SK-N-SH (cell line): Measurements from ENCODE around the gene RAB3C. TPM values are rescaled to one million over a fixed set of nuclear protein-coding genes. Genes with fewer than 3 reads are reported as not detected.

Experiments
- CTCF ChIA-PET: fragments of 300-600, 350-600 bp; formaldehyde crosslinking; extraction: SDS; loops from one replicate; lab custom pipeline; 2021; lab: Yijun Ruan, JAX
- POLR2A ChIA-PET: fragments of 350-600 bp; sonication (Branson Sonifier 250); formaldehyde crosslinking; extraction: SDS; loops from one replicate; lab custom pipeline; 2020; ENCODE audit warnings: antibody characterized with exemption, inconsistent platforms; lab: Yijun Ruan, JAX
- DNase-seq: peaks from one replicate; pipeline ENCODE4 v3.0.0; 2012
- H2AFZ ChIP-seq: fragments of 200-600 bp; sonication (generic); 2 replicates; pipeline ENCODE4 v1.8.1; 2016; ENCODE audit warnings: antibody characterized with exemption, mild to moderate bottlenecking, low read depth
- H3F3A ChIP-seq: fragments of 200-600 bp; sonication (generic); replicated peaks from 2 replicates; pipeline ENCODE3; 2016; ENCODE audit warnings: antibody characterized with exemption, mild to moderate bottlenecking; ENCODE audit not compliant: insufficient read depth
- H3K27ac ChIP-seq, 2 experiments: fragments of 200-500 bp in 1 of 2; fragments of 200-600 bp in 1 of 2; sonication (Bioruptor generic) in 1 of 2; sonication (generic), shearing (Covaris generic) in 1 of 2; 2 replicates each; pipeline versions ENCODE4 v1.5.1 to v1.6.1; 2014 to 2016; ENCODE audit warnings: low read depth in 2 of 2, inconsistent platforms in 1 of 2, low read length in 1 of 2, mild to moderate bottlenecking in 1 of 2, mixed read lengths in 1 of 2
- H3K27me3 ChIP-seq: fragments of 200-600 bp; sonication (generic), shearing (Covaris generic); 2 replicates; pipeline ENCODE4 v1.6.1; 2016; ENCODE audit warnings: mixed run types; ENCODE audit not compliant: insufficient read depth
- H3K36me3 ChIP-seq, 2 experiments: fragments of 200-500 bp in 1 of 2; fragments of 200-600 bp in 1 of 2; sonication (Bioruptor generic) in 1 of 2; sonication (generic) in 1 of 2; replicated peaks in 1 of 2; 2 replicates each; pipeline versions ENCODE3 to v1.5.1; 2014 to 2016; ENCODE audit warnings: low read length in 1 of 2, mild to moderate bottlenecking in 1 of 2; ENCODE audit not compliant: insufficient read depth in 2 of 2, control insufficient read depth in 1 of 2
- H3K4me1 ChIP-seq, 2 experiments: fragments of 200-500 bp in 1 of 2; fragments of 200-600 bp in 1 of 2; sonication (Bioruptor generic) in 1 of 2; sonication (generic), shearing (Covaris generic) in 1 of 2; 2 replicates each; pipeline versions ENCODE4 v1.5.1 to v1.6.1; 2014 to 2016; ENCODE audit warnings: low read depth in 1 of 2, low read length in 1 of 2, mixed run types in 1 of 2; ENCODE audit not compliant: insufficient read depth in 2 of 2, control insufficient read depth in 1 of 2
- H3K4me2 ChIP-seq: fragments of 200-600 bp; sonication (generic), shearing (Covaris generic); 2 replicates; pipeline ENCODE4 v1.6.1; 2017; ENCODE audit warnings: mixed run types
- H3K4me3 ChIP-seq, 2 experiments: fragments of 200-500 bp in 1 of 2; fragments of 200-600 bp in 1 of 2; sonication (Bioruptor generic) in 1 of 2; sonication (generic), shearing (Covaris generic) in 1 of 2; 2 replicates each; pipeline versions ENCODE4 v1.5.1 to v1.8.1; 2014 to 2016; ENCODE audit warnings: low read depth in 2 of 2, inconsistent platforms in 1 of 2, low read length in 1 of 2, mild to moderate bottlenecking in 1 of 2, mixed read lengths in 1 of 2, moderate library complexity in 1 of 2
- H3K79me2 ChIP-seq: fragments of 200-600 bp; sonication (generic); 2 replicates; pipeline ENCODE4 v1.8.1; 2017; ENCODE audit warnings: mild to moderate bottlenecking; ENCODE audit not compliant: insufficient read depth
- H3K9ac ChIP-seq: fragments of 200-600 bp; sonication (generic); 2 replicates; pipeline ENCODE4 v1.6.1; 2017; ENCODE audit warnings: mixed run types
- H3K9me2 ChIP-seq: fragments of 200-600 bp; sonication (generic); 2 replicates; pipeline ENCODE4 v1.6.1; 2017; ENCODE audit warnings: mixed run types
- H3K9me3 ChIP-seq: fragments of 200-600 bp; sonication (generic); 2 replicates; pipeline ENCODE4 v1.6.1; 2017; ENCODE audit warnings: mixed run types, mild to moderate bottlenecking, moderate library complexity
- H4K20me1 ChIP-seq: fragments of 200-600 bp; sonication (generic); 2 replicates; pipeline ENCODE4 v1.6.1; 2017; ENCODE audit warnings: mild to moderate bottlenecking, mixed run types; ENCODE audit not compliant: insufficient read depth
- EP300 ChIP-seq, 2 experiments: IDR thresholded peaks; 2 replicates each; pipeline versions ENCODE4 v1.4.0 to v1.6.1; 2012; ENCODE audit warnings: borderline replicate concordance in 1 of 2, low read depth in 1 of 2, low read length in 1 of 2
- EZH2phosphoT487 ChIP-seq: fragments of 200-600 bp; sonication (generic); IDR thresholded peaks from 2 replicates; pipeline ENCODE4 v1.6.1; 2017; ENCODE audit warnings: low read depth, mixed run types, mild to moderate bottlenecking, antibody characterized with exemption, moderate library complexity, borderline replicate concordance
- FOXM1 ChIP-seq: IDR thresholded peaks from 2 replicates; pipeline ENCODE4 v1.4.0; 2012; ENCODE audit warnings: low read depth, mild to moderate bottlenecking
- MXI1 ChIP-seq: IDR thresholded peaks from 2 replicates; pipeline ENCODE4 v1.6.1; 2012; ENCODE audit warnings: mild to moderate bottlenecking, low read depth, low read length, improper control_type of control experiment
- NFIC ChIP-seq: IDR thresholded peaks from 2 replicates; pipeline ENCODE4 v1.4.0; 2012; ENCODE audit warnings: borderline replicate concordance
- RCOR1 ChIP-seq: fragments of 150-350 bp; IDR thresholded peaks from 2 replicates; pipeline ENCODE4 v1.6.1; 2017; ENCODE audit warnings: antibody characterized with exemption, low read length
- RXRA ChIP-seq: IDR thresholded peaks from 2 replicates; pipeline ENCODE4 v1.4.0; 2012; ENCODE audit warnings: low read depth, mild to moderate bottlenecking, borderline replicate concordance
- USF2 ChIP-seq: fragments of 150-350 bp; IDR thresholded peaks from 2 replicates; pipeline ENCODE4 v1.6.1; 2017; ENCODE audit warnings: antibody characterized with exemption, low read length, low read depth, borderline replicate concordance
- YY1 ChIP-seq: IDR thresholded peaks from 2 replicates; pipeline ENCODE4 v1.4.0; 2012; ENCODE audit warnings: low read depth, mild to moderate bottlenecking
- WGBS: methylation state at CpG from one replicate; pipeline ENCODE4 v1.1.6; 2017; ENCODE audit warnings: low lambda C conversion rate; 5-methylcytosine and 5-hydroxymethylcytosine counted together
- polyA plus RNA-seq, 3 experiments: library from polyadenylated mRNA; depleted of rRNA; stranded (reverse); fragments of >200 nt; gene quantifications; 2 replicates each; pipeline ENCODE4 v1.2.3, GENCODE V29; 2012
- TF ChIP-seq, protein P1 (sequence below): IDR thresholded peaks from 2 replicates; pipeline ENCODE4; 2012
- TF ChIP-seq, protein P2 (sequence below): IDR thresholded peaks from 2 replicates; pipeline ENCODE4 v1.4.0; 2012; ENCODE audit warnings: low read depth, borderline replicate concordance

RAB3C gene
- polyA plus RNA-seq, 1 of the 3 experiments (the other 2 are of a cell fraction) = 0.03 TPM

DNA sequence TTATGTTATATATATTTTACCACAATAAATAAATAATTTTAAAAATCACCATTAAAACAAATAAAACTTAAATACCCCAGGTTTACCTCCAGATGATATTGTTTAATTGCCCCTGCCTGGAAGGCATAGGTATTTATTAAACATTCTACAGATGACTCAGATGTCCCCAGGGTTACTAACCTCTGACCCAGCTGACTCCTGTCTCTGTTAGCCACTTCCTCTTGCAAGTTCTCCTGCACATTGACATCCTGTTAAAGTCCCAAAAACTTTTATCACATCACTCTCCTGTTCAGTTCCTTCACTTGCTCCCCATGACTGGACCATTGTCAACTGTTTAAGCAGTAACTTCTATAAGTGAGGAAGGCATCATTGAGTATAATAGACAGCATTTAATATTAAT lies 37.0 kb upstream of the RAB3C start (continued):
- TF ChIP-seq EZH2phosphoT487 (no peak), YY1 (no peak), MXI1 (no peak)
- TF ChIP-seq, protein P1, sequence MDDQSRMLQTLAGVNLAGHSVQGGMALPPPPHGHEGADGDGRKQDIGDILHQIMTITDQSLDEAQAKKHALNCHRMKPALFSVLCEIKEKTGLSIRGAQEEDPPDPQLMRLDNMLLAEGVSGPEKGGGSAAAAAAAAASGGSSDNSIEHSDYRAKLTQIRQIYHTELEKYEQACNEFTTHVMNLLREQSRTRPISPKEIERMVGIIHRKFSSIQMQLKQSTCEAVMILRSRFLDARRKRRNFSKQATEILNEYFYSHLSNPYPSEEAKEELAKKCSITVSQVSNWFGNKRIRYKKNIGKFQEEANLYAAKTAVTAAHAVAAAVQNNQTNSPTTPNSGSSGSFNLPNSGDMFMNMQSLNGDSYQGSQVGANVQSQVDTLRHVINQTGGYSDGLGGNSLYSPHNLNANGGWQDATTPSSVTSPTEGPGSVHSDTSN = no peak
- TF ChIP-seq, protein P2, sequence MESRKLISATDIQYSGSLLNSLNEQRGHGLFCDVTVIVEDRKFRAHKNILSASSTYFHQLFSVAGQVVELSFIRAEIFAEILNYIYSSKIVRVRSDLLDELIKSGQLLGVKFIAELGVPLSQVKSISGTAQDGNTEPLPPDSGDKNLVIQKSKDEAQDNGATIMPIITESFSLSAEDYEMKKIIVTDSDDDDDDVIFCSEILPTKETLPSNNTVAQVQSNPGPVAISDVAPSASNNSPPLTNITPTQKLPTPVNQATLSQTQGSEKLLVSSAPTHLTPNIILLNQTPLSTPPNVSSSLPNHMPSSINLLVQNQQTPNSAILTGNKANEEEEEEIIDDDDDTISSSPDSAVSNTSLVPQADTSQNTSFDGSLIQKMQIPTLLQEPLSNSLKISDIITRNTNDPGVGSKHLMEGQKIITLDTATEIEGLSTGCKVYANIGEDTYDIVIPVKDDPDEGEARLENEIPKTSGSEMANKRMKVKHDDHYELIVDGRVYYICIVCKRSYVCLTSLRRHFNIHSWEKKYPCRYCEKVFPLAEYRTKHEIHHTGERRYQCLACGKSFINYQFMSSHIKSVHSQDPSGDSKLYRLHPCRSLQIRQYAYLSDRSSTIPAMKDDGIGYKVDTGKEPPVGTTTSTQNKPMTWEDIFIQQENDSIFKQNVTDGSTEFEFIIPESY = no peak

GRCh38 chr5:58548068-58548467 lies 34.8 kb upstream of the RAB3C start:
- CTCF ChIA-PET = interaction anchor here (1.0 to 1.4 kb wide), 3 partner anchors 40 to 51 kb away, joined by 3 to 6 read pairs (median 3); no protein-coding TSS in a partner anchor

More at GRCh38 chr5:58548068-58548467, 34.8 kb upstream of the RAB3C start:
- Histone ChIP-seq H3K9ac (no peak overlapping the region), H3K4me3 (no peak overlapping the region), H4K20me1 (no peaks in the 10 kb centered on the region), H3K9me3 (no peaks in the 10 kb centered on the region), H3K4me2 (no peak overlapping the region), H3F3A (no peaks in the 10 kb centered on the region), H3K27me3 (no peaks in the 10 kb centered on the region), H2AFZ (no peak overlapping the region), H3K4me1 (peaks cover 0 to 8% of the 10 kb centered on the region in 2 experiments; a peak in 2 of 4 replicates), H3K36me3 (no peaks in the 10 kb centered on the region), H3K79me2 (no peaks in the 10 kb centered on the region), H3K27ac (peak overlapping the region in 1 of 2 experiments; percentile 77; a peak in 2 of 4 replicates), H3K9me2 (no peaks in the 10 kb centered on the region)
- 6% methylated on average over 2 of the region's 2 CpGs for WGBS
- TF ChIP-seq USF2 (no peak), NFIC (no peak), RCOR1 (no peak), MXI1 (0 out of 2 replicates have a peak, but pooled peaks have one; percentile 15), FOXM1 (no peak), EP300 (IDR thresholded peaks at IDR 0.05; ENCODE audit: borderline replicate concordance in 1 of 2, low read depth in 1 of 2, low read length in 1 of 2) (peak in 1 of 2 experiments; percentile 59; a peak in 2 of 4 replicates), RXRA (no peak)
- TF ChIP-seq, protein P1 = no peak
- DNase-seq = peak; percentile 72
- POLR2A ChIA-PET = no interaction called here
